ENCODE data around the gene TMC3.

The TMC3 gene

GRCh38 chr15:81322676-81323253 is 51.2 kb downstream of the TMC3 start:
- no peak for DNase-seq (ENCODE audit: low spot score)

- no peak for DNase-seq (ENCODE audit: low spot score)
Measured at GRCh38 chr15:81321667-81322066, 52.3 kb downstream of the TMC3 start.

- DNase-seq (ENCODE audit: low spot score) = no peak
Measured at GRCh38 chr15:81317642-81318017, 56.4 kb downstream of the TMC3 start.

DNA sequence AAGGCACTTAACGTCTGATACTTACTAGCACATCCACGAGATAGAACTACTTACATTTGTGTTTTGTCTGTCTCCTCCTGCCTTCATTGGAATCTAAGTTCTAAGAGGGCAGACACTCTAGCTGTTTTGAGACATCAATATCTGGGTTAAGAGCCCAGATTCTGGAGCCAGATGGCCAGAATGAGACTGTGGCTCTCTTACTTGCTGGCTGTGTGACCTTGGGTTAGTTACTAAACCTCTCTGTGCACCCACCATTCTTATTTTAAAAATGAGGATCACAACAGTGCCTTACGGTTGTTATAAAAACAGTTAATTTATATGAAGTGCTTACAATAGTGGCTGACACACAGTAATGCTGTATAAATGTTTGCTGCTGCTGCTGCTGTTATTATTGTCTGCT is 57.7 kb downstream of the TMC3 start:
- DNase-seq (ENCODE audit: low spot score) = no peak

DNA sequence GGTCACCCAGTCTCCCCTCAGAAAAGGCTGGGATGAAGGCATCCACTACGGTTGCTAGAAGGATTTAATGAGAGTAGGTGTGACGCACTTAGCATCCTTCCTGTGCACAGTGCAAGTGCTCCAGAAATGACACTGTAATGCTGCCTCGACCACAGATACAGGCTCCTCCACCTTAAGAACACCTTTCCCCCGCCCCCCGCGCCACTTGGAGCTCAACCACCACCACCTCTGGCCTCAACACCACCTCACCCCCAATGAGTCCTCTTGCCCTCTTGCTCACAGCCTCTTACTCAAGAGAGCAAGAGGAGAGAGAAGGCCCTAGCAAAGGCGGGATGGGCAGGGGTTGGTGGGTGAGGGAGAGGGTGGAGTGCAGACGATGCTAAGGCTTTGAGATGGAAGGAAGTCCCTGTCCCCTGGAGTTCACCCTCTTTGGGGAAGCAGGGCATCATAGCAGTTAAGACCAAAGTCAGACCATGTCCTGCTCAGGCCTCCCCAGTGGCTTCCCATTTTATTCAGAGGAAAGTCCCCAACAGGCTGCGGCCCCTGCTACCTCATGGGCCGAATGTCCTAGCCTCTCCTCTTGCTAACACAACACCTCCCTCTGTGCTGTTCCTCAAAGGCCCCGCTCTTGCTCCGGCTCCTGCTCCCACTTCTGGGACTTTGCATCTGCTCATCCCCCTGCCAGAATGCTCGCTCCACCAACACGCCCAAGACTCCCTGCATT is 58.4 kb downstream of the TMC3 start:
- DNase-seq (ENCODE audit: low spot score) = no peak

DNA sequence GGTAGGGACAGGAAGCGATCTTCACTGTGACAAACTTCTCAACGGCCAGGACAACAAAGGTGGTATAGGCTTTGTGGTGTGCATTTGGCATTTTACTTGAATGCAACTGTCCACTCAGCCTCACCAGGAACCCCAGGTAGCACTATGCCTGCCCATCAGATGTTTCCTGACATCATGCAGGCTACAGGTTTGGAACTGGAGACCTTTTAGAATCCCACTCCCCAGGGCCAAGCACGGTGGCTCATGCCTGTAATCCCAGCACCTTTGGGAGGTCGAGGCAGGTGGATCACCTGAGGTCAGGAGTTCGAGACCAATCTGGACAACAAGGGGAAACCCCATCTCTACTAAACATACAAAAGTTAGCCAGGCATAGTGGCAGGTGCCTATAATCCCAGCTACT is 59.6 kb downstream of the TMC3 start:
- no peak for DNase-seq (ENCODE audit: low spot score)

GRCh38 chr15:81313686-81314085 is 60.3 kb downstream of the TMC3 start:
- DNase-seq (ENCODE audit: low spot score) = no peak

GRCh38 chr15:81312790-81313543 is 61.0 kb downstream of the TMC3 start:
- no peak for DNase-seq (ENCODE audit: low spot score)

GRCh38 chr15:81311752-81312464 is 62.1 kb downstream of the TMC3 start:
- DNase-seq (ENCODE audit: low spot score) = peak; percentile 49

- no peak for DNase-seq (ENCODE audit: low spot score)
Measured at GRCh38 chr15:81310480-81310879, 63.5 kb downstream of the TMC3 start.

- no peak for DNase-seq (ENCODE audit: low spot score)
Measured at GRCh38 chr15:81309647-81310450, 64.2 kb downstream of the TMC3 start.

DNA sequence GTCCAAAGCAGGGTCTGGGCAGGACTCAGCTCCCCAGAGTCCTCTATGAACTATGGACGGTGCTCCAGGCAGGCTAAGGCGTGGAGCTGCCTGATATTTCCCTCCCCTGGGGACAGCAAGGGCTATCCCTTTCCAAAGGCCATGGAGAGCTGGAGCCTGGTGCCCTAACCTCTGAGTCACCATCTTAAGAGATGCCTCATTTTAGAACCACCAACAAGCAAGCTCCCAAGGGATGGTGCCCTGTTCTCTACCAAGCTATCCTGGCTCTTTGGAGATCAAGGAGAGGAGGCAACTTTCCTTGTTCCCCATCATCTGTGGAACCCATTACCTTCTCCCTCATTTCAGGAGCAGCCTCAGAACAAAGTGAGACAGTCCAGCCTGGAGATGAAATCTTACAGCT is 65.8 kb downstream of the TMC3 start:
- no peak for DNase-seq (ENCODE audit: low spot score)

DNA sequence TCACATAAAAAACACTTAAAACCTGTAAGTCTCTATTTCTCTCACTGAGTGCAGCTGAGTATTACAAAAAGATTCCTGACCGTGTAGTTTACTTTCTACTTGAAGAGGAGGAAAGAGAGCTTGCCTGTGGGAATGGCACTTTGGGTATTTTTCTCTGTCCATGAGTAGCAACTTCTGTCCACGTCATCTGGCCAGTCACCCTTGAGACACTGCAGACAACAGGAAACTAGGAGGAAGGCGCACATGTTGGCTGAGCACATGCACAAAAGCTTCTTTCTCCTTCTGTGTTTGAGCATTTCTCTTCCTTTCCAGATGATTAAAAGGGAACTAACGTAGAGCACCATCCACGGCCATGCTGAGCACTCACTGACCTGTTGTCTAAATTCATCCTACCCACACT is 69.8 kb downstream of the TMC3 start:
- DNase-seq (ENCODE audit: low spot score) = peak; percentile 79

DNA sequence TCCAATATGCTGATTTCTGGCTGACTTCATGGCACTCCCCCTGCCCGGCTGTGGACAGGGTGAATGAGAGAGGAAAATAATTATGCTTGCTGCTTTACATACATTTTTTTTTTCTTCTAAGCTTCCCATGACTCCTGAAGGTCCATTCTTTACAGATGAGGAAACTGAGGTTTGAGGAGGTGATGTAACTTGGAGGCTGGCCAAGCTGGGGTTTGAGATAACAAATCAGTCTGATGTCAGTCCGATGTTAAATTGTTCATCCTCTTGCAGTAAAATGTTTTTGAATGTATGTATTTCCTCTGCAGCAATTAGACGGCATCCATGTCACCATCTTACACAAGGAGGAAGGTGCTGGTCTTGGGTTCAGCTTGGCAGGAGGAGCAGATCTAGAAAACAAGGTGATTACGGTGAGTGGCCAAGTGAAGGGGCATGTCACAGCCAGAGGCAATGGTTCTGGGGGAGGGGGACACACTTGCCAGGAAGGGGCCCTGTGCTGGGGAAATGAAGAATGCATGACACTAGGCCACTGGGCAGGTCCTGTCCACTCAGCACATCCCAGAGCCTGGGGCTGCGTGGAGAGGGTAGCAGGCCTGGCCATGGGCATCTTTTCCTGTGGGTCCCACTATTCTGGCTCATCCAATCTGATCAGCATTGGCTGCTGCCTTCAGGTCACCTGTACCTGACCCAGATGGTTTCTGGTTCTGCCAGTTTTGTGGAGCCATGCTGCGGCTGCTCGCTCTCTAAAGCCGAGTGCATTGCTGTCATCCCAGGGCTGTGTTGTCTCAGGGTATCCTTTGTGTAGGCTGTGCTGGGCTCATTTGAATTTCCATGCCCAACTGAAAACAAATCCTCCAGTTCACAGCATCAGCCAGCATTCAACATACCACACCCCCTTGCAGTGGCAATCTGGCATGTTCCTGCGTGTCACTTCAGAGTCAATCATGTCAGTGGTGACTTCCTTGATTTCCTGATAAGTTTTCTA is 70.5 kb downstream of the TMC3 start:
- DNase-seq (ENCODE audit: low spot score) = no peak

DNA sequence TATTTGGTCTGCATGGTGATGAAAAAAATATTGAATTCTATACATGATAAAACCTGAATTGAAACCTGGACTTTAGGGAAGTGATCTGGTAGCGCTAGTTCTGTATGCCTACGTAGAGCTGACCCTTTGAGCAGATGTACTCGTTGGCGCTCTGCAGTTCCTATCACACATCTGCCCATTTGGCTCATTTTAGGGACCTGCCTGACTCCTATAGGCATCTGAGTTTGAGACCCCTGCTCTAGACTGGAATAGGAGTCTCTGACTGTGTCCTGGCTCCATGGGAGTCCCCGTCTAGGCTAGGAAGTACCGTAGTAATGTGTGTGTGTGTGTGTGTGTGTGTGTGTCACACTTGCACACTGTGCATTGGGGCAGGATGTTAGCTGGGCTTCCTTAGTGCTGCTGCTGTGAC is 71.3 kb downstream of the TMC3 start:
- DNase-seq (ENCODE audit: low spot score) = peak; percentile 46

DNA sequence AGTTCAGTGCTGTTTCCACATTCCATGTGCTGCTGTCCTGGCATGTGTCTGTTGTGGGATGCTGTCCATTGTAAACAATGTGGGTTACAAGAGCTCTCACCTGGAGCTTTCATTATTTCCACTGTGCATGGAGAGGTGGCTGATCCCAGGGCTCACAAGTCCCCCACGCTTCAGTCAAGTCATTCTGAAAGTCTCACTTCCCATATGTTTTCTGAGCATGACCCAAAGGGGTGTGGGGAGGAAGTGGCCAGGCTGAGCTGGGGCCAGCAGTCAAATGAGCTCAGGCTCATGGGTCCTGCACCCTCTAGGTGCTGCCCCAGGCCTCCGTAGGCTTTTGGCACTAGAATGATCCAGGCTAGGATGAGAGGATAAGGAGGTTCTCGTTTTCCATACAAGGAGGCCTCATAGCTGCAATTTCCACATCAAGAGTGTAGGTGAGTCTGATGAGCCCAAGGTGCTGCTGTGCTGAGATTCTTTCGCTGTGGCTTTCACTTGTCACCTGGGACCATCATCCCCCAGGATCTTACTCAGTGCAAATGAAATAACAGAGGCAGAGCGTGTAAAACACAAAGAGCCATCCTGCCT is 72.1 kb downstream of the TMC3 start:
- DNase-seq (ENCODE audit: low spot score) = peak; percentile 70

- DNase-seq (ENCODE audit: low spot score) = no peak
Measured at GRCh38 chr15:81301385-81301784, 72.6 kb downstream of the TMC3 start.

DNA sequence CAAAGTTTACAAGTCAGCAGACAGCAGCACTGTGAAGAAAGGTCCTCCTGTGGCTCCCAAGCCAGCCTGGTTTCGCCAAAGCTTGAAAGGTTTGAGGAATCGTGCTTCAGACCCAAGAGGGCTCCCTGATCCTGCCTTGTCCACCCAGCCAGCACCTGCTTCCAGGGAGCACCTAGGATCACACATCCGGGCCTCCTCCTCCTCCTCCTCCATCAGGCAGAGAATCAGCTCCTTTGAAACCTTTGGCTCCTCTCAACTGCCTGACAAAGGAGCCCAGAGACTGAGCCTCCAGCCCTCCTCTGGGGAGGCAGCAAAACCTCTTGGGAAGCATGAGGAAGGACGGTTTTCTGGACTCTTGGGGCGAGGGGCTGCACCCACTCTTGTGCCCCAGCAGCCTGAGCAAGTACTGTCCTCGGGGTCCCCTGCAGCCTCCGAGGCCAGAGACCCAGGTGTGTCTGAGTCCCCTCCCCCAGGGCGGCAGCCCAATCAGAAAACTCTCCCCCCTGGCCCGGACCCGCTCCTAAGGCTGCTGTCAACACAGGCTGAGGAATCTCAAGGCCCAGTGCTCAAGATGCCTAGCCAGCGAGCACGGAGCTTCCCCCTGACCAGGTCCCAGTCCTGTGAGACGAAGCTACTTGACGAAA is 74.3 kb downstream of the TMC3 start:
- DNase-seq (ENCODE audit: low spot score) = no peak

DNA sequence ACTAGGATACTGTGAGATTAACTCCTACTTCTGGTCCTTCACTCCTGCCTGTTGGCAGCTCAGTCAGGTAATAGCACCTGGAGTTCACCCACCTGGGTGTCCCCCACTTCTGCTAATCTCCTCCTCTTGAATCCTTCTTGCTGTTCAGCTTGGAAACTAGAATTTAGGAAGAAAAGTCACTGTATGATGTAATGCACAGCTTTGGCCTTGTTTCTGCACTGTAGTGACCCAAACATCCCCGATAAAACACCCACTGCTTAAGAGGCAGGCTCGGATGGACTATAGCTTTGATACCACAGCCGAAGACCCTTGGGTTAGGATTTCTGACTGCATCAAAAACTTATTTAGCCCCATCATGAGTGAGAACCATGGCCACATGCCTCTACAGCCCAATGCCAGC is 74.9 kb downstream of the TMC3 start:
- no peak for DNase-seq (ENCODE audit: low spot score)

- DNase-seq (ENCODE audit: low spot score) = no peak
Measured at GRCh38 chr15:81298611-81299010, 75.4 kb downstream of the TMC3 start.

All from Ammon's horn (tissue), 1 donor.